ENCODE results near the gene TACC3.

The TACC3 gene

GRCh38 chr4:1760521-1761071 lies 39.3 kb downstream of the TACC3 start:
- no peak for DNase-seq (ENCODE audit: low read depth)

GRCh38 chr4:1761130-1761689 lies 39.9 kb downstream of the TACC3 start:
- DNase-seq (ENCODE audit: low read depth) = no peak

DNA sequence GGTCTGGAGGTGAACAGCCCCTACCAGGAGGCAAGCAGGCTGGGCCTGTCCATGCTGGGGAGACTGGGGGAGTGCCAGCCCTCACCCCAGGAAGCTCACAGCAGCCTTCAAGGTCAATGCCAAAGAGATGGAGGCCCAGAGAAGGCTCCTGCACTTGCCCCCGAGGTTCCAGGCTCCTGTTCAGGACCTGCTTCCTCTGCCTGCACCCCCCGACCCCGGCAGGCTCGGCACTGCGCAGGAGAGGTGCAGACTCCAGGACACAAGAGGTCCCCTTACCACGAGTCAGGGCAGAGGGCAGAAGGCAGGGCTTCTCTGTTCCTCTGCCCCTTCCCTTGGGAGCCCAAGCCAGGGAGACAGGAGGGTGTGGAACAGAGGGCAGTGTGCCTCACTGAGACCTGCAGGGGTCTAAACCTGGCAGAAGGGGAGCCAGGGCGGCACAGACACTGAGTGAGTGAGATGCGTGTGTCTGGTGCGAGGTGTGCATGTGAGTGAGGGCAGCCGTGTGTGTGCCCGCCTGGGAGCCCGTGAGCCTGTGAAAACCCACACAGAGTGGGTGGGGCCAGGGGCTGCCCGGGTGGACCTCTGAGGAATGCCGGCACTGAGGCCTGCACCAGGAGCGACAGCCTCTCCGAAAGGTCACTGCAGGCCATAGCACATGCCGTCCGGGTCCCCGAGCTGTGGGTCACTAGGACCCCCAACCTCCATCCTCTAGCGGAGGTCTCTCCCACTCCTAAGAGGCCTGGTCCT lies 41.1 kb downstream of the TACC3 start:
- DNase-seq (ENCODE audit: low read depth) = no peak

GRCh38 chr4:1763070-1763549 lies 41.8 kb downstream of the TACC3 start:
- no peak for DNase-seq (ENCODE audit: low read depth)

GRCh38 chr4:1763550-1764080 lies 42.3 kb downstream of the TACC3 start:
- DNase-seq (ENCODE audit: low read depth) = no peak

GRCh38 chr4:1764670-1765069 lies 43.3 kb downstream of the TACC3 start:
- no peak for DNase-seq (ENCODE audit: low read depth)

GRCh38 chr4:1765409-1766072 lies 44.2 kb downstream of the TACC3 start:
- no peak for DNase-seq (ENCODE audit: low read depth)

DNA sequence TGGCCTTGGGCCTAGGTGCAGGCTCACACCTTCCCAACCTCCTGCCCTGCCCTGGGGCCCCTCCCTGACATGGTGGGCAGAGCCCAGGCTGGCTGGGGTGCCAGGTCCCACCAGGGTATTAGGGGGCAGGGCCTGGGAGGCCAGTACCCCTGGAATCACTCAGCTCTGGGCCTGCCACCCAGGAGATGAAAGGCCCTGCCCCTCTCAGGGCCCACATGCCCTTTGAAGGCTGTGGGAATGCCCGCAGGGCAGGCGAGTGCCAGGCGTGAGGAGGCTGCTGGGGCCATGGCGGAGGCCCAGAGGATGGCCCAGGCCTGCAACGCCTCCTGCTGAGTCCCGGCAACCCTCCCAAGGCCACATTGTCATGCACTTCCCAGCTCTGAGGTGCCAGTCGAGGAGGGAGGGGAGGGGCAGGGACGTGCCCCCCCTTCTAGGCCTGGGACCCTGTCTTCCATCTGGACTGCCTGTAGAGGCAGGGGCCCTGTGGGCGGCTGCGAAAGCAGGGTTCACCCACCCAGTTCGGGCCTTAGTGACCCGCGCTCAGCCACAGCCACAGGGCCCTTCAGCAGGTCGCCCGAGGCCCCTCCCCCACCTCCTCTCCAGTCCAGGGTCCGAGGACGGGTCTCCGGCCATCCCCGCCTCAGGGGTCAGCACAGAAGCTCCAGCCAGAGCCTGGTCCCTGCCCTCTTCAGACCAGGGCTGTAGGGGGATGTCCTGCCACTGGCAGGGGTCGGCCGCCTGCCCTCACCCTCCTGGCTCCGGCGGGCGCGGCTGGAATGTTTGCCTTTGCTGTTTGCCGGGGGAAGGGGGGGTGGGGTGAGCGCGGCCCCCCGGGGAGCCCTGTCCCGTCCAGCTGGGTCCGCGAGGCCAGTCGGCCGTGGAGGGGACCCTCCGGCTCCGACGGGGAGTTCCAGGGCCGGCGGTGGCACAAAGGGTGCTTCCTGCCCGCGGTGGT lies 45.1 kb downstream of the TACC3 start:
- no peak for DNase-seq (ENCODE audit: low read depth)

DNA sequence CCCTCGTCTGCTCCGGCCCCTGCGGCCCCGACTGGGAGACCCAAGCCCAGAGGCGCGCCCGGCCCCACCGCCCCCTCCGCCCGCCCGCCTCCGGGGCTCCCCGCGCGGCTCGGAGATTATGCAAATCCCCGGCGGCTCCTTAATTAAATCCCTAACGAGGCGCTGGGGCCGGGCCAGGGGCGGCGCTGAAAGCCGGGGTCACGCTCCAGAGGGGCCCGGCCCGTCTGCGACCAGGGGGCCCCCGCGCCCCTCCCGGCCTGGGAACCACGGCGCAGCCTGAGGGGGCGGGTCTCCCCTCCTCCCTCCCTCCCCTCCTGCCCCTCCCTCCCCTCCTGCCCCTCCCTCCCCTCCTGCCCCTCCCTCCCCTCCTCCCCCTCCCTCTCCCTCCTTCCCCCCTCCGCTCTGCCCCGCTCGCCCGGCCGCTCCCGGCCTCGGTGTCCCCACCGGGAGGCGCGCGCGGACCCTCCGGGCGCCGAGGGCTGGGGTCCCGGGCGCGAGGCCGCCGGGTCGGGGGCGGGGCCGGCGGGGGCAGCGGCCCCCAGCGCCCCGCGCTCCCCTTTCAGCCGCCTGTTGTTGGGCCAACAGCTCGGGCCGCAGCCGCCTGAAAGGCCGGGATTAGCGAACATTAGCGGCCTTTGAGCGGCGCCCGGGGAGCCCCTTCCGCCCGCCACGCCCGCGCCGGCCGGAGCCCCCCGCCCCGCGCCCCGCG lies 45.9 kb downstream of the TACC3 start:
- DNase-seq (ENCODE audit: low read depth) = no peak

DNA sequence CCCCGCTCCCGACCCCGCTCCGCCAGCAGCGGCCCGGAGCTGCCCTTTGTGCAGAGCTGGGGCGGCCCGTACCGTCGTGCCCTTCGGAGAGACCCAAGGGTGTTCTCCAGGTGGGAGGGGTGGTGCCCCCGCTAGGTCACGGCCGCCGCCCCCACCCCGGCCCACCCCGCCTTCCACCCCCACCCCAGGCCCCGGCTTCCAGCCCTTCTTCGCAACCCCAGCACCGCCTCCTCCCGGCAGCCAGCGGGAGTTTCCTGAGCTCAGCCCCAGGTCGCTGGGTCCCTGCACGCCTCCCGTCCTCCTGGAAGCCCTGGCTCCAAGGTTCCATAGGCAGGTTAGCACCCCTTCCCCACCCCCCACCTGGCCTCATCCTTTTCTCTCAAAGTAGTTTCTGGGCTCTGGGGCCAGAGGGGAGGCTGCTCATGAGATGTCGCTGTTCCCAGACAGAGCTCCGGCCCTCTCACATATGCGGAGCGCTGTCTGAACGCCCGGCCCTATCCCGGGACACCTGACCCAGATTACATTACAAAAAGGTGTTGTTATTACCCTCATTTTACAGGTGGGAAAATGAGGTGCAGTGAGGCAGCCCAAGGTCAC lies 46.5 kb downstream of the TACC3 start:
- DNase-seq (ENCODE audit: low read depth) = no peak

DNA sequence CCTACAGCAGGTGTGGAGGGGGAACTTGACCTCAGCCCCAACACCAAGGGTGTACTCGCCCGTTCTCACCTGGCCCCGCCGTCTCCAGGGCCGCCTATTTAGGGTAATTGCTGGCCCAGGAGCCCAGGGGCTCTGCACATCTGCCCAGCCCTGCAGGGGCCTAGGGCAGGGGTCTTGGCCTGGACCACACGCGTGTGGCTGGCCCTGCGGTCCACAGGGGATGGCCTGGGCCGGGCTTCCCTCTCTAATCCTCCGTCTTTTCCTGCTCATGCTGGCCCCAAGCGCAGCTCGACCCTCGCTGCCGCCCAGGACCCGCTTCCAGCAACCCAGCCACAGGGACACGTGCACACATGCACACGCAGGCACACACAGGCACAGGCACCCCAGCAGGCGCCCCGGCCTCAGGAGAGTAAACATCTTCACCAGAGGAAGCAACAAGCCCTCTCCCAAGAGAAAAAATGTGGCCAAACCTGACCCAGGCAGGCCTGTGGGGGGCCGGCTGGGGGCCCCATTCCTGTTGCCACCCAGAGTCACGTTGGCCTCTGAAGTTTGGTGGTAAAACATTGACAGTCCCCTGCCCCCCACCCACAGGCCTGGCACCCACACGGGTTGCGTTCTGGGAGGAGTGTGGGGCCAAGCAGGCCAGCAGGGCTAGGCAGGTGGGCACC lies 47.2 kb downstream of the TACC3 start:
- DNase-seq (ENCODE audit: low read depth) = no peak

- no peak for DNase-seq (ENCODE audit: low read depth)
Measured at GRCh38 chr4:1769692-1770091, 48.4 kb downstream of the TACC3 start.

GRCh38 chr4:1770245-1770644 lies 48.9 kb downstream of the TACC3 start:
- DNase-seq (ENCODE audit: low read depth) = no peak

DNA sequence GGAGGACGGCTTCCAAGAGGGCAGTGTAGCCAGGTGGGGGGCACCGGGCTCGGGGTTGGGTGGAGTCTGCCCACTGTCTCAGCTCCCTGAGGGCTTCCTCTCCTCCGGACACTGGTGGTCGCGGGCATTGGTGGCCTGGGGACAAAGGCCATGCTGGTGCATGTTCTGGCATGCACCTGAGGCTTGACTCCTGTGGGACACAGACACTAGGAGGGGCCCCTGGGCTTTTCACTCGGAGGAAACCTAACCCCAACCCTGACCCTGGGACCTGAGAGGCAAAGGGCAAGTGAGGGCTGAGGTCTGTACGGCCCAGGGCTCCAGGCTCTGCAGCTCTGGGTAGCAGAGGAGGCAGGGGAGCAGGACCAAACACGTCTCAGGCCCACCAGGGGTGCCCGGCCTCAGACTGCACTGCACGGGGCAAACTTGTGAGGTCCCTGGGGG lies 49.5 kb downstream of the TACC3 start:
- no peak for DNase-seq (ENCODE audit: low read depth)

GRCh38 chr4:1771555-1772305 lies 50.4 kb downstream of the TACC3 start:
- DNase-seq (ENCODE audit: low read depth) = no peak

DNA sequence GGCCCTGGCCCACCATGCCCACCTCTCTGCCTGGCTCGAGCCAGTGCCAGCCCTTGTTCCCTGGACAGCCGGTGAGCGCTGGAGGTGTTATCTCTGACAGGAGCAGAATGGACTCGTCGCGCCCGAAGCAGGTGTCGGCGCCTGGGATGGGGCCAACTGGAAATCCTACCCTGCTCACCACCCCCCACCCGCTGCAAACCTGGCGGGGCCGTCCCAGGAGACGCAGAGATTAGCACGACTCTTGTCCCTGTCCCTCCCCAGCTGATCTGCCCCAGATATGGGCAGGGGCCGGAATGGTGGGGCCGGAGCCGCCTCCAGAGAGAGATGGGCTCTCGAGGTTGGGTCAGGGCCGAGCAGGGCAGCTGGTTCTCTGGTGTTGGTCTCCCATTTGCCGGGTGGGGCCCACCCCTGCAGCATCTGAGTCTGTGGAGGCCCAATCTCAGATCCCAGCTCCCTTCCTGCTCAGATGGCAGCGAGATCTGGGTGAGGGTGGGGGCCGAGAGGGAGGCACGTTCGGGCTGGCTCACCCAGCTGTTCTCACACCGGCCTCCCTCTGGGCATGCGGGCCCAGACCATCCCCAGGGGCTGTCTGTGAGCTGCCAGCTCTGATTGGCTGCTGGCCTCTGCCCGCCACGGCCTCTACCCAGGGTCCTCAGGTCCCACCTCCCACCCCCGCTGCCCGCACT lies 51.7 kb downstream of the TACC3 start:
- DNase-seq (ENCODE audit: low read depth) = no peak

GRCh38 chr4:1773754-1774153 lies 52.4 kb downstream of the TACC3 start:
- DNase-seq (ENCODE audit: low read depth) = no peak

DNA sequence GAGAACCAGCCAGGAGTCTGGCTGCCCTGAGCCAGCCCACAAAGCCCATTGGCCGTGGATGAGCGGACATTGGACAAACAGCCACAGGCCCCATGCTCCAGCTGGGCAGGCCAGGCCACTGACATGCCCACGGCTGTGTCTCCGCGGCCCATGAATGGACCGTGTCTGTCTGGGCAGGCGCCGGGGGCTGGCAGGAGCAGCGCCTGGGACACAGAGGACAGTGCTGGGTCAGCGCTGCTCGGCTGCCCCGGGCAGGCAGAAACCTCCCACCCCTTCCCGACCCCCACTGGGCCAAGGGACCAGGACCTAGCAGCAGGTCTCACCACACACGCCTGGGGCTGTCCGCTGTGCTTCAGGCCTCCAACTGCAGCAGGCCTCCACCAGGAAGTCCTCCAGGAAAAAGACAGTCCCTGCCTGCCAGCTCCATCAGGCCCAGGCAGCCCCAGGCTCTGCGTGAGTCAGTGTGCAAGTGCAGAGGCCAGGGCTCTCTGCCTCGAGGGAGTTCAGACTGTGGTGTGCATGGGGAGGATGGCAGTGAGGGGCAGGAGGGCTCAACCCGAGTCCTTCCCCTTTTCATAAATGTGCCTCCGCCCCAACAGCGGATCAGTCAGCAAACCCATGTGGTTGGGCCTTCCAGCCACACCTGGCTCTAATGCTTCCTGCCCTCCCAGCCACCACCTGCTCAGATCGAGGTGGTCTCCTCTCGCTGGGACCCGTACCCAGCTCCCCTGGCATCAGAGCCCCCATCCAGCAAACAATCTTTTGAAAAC lies 54.6 kb downstream of the TACC3 start:
- DNase-seq (ENCODE audit: low read depth) = no peak

All from stimulated activated CD4-positive, alpha-beta T cell treated with anti-CD3 and anti-CD28 coated beads, Interleukin-2, amount 100 ng/mL, for 4 hours (primary cell).